ENCODE measurements around the gene MCF2L.

Gene MCF2L

GRCh38 chr13:113139577-113139976 lies 170.6 kb downstream of the MCF2L start:
- no peak for DNase-seq

- peak; percentile 8 for DNase-seq
Observed at GRCh38 chr13:113140677-113141600, 171.9 kb downstream of the MCF2L start.

- no peak for DNase-seq
Observed at GRCh38 chr13:113141601-113141970, 172.6 kb downstream of the MCF2L start.

- no peak for DNase-seq
Observed at GRCh38 chr13:113142876-113143275, 173.9 kb downstream of the MCF2L start.

GRCh38 chr13:113143466-113144254 lies 174.6 kb downstream of the MCF2L start:
- DNase-seq = no peak

- no peak for DNase-seq
Observed at GRCh38 chr13:113144255-113144629, 175.2 kb downstream of the MCF2L start.

- DNase-seq = no peak
Observed at GRCh38 chr13:113145496-113145895, 176.5 kb downstream of the MCF2L start.

- no peak for DNase-seq
Observed at GRCh38 chr13:113145911-113146598, 177.0 kb downstream of the MCF2L start.

GRCh38 chr13:113146750-113147149 lies 177.7 kb downstream of the MCF2L start:
- no peak for DNase-seq

GRCh38 chr13:113147206-113147605 lies 178.2 kb downstream of the MCF2L start:
- DNase-seq = no peak

GRCh38 chr13:113148407-113148806 lies 179.4 kb downstream of the MCF2L start:
- no peak for DNase-seq

- no peak for DNase-seq
Observed at GRCh38 chr13:113148940-113149503, 180.0 kb downstream of the MCF2L start.
